Left ventricle myocardium inferior (tissue), 1 donor: ENCODE results near the gene NUTM2F. TPM values are rescaled to one million over a fixed set of nuclear protein-coding genes. Genes with fewer than 3 reads are reported as not detected.

Source experiments
- DNase-seq: peaks from one replicate; pipeline ENCODE4 v3.0.0-alpha.2; 2020
- H3K27ac ChIP-seq: fragments of 200-600 bp; replicated peaks from 2 replicates; pipeline ENCODE4 v1.8.0; 2021
- H3K27me3 ChIP-seq: fragments of 200-600 bp; 2 replicates; pipeline ENCODE4 v1.8.0; 2021; ENCODE audit warnings: low read depth
- H3K36me3 ChIP-seq: fragments of 200-600 bp; 2 replicates; pipeline ENCODE4 v1.8.0; 2021
- H3K4me1 ChIP-seq: fragments of 200-600 bp; 2 replicates; pipeline ENCODE4 v1.8.0; 2021
- H3K4me3 ChIP-seq: fragments of 200-600 bp; 2 replicates; pipeline ENCODE4 v1.8.0; 2021; ENCODE audit warnings: mild to moderate bottlenecking, moderate library complexity
- H3K9me3 ChIP-seq: fragments of 200-600 bp; replicated peaks from 2 replicates; pipeline ENCODE4 v1.8.0; 2021
- CTCF ChIP-seq: fragments of 200-600 bp; IDR thresholded peaks from 2 replicates; pipeline ENCODE4 v1.8.0; 2021; ENCODE audit warnings: antibody characterized with exemption, mild to moderate bottlenecking, borderline replicate concordance
- intact Hi-C: fragments of 100-400 bp; cut with micrococcal nuclease; formaldehyde crosslinking; loops from one replicate; pipeline ENCODE4 v1.11.0; 2022
- total RNA-seq: library from RNA; stranded (reverse); fragmentation: NEBNext Ultra II Directional; extraction: Animal tissue kit (Norgen Biotek cat#: 25700); gene quantifications from one replicate; pipeline ENCODE4 v1.2.1, GENCODE V29; 2021
- donor health status: DM: no; HTN: yes; CAD: no; lungs with severe emphysema.

NUTM2F gene
- total RNA-seq, 1 donor from 2014 or later: not detected

- H3K36me3 ChIP-seq: peaks cover 24% of the 10 kb centered on the region
- H3K27ac ChIP-seq: no peak overlapping the region
- no peak for DNase-seq
- peaks cover 6% of the 10 kb centered on the region for H3K9me3 ChIP-seq
- TF ChIP-seq CTCF: no peak
- intact Hi-C loops: no loop called here
- H3K4me3 ChIP-seq: no peak overlapping the region
- peaks cover 13% of the 10 kb centered on the region for H3K4me1 ChIP-seq
- no peaks in the 10 kb centered on the region for H3K27me3 ChIP-seq
Measured at GRCh38 chr9:94289691-94290090, 38.8 kb downstream of the NUTM2F start.

GRCh38 chr9:94287877-94288513, 40.4 kb downstream of the NUTM2F start:
- H3K36me3 ChIP-seq: peaks cover 9% of the 10 kb centered on the region
- peaks cover 13% of the 10 kb centered on the region for H3K4me1 ChIP-seq
- H3K9me3 ChIP-seq: peaks cover 6% of the 10 kb centered on the region
- no peaks in the 10 kb centered on the region for H3K27me3 ChIP-seq
- no peak for DNase-seq
- peak overlapping the region; percentile 66 for H3K27ac ChIP-seq
- no peak overlapping the region for H3K4me3 ChIP-seq
- no peak for TF ChIP-seq CTCF
- intact Hi-C loops: no loop called here

- peaks cover 3% of the 10 kb centered on the region for H3K9me3 ChIP-seq
- DNase-seq: no peak
- intact Hi-C loops: no loop called here
- peaks cover 13% of the 10 kb centered on the region for H3K4me1 ChIP-seq
- H3K36me3 ChIP-seq: peaks cover 4% of the 10 kb centered on the region
- H3K27me3 ChIP-seq: no peaks in the 10 kb centered on the region
- TF ChIP-seq CTCF: no peak
- H3K4me3 ChIP-seq: no peak overlapping the region
- H3K27ac ChIP-seq: no peak overlapping the region
Measured at GRCh38 chr9:94286116-94286515, 42.3 kb downstream of the NUTM2F start.

GRCh38 chr9:94281101-94281500, 47.3 kb downstream of the NUTM2F start:
- Histone ChIP-seq H3K9me3 (no peaks in the 10 kb centered on the region), H3K4me3 (no peak overlapping the region), H3K27ac (no peak overlapping the region), H3K36me3 (peaks cover 20% of the 10 kb centered on the region), H3K27me3 (no peaks in the 10 kb centered on the region), H3K4me1 (no peaks in the 10 kb centered on the region)
- TF ChIP-seq CTCF: no peak
- intact Hi-C loops: no loop called here
- no peak for DNase-seq

- Histone ChIP-seq H3K36me3 (peaks cover 20% of the 10 kb centered on the region), H3K27me3 (no peaks in the 10 kb centered on the region), H3K9me3 (no peaks in the 10 kb centered on the region), H3K4me3 (no peak overlapping the region), H3K4me1 (no peaks in the 10 kb centered on the region), H3K27ac (no peak overlapping the region)
- TF ChIP-seq CTCF: no peak
- no peak for DNase-seq
- intact Hi-C loops: no loop called here
Measured at GRCh38 chr9:94280409-94280989, 47.9 kb downstream of the NUTM2F start.
